Measurements from ENCODE around the gene MRPS27. TPM values are rescaled to one million over a fixed set of nuclear protein-coding genes. Genes with fewer than 3 reads are reported as not detected.
A peak's percentile ranks its signal among the peaks of the same experiment; 100 is the strongest.

The MRPS27 gene
- total and polyA plus RNA-seq, 9 of the 15 experiments (the other 6 are each of a cell fraction or from before 2014, with no cell fraction given), result 73.6 to 144 (median 106) TPM

DNA sequence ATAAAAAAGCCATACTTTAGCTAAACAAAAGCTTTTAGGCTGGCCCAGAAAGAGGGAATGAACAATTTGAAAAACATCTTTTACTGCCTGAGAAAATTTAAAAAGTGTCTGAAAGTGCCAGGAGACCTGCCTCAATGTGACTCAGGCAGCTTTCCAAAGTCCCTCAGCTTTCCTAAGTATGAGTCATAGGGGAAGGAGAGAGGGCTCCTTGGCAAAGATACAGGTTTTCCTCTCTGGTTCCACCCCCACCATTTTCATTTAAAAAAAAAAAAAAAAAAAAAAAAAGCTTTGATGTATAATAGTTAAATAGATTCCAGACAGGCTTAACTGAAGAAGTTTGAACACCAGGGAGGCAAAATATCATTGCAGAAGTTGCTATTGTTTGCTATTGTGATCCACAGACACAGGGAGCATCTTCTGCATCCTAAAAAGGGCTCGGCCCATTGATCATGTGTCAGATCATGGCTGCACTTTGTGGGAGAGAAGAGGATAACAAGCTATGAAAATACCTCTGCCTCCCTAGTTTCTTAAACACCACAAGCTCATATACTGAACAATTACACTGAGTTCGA is 71.5 kb downstream of the MRPS27 start (continued):
- TF ChIP-seq, protein P1, sequence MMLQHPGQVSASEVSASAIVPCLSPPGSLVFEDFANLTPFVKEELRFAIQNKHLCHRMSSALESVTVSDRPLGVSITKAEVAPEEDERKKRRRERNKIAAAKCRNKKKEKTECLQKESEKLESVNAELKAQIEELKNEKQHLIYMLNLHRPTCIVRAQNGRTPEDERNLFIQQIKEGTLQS (IDR thresholded peaks at IDR 0.05), result peak; percentile 81
- TF ChIP-seq, protein P1 (CRISPR knock-in tag; conservative IDR thresholded peaks at IDR 0.05), result no peak
- TF ChIP-seq SMARCA4 (IDR thresholded peaks at IDR 0.05), result peak; percentile 46; the same call in 1 of the 2 replicates

DNA sequence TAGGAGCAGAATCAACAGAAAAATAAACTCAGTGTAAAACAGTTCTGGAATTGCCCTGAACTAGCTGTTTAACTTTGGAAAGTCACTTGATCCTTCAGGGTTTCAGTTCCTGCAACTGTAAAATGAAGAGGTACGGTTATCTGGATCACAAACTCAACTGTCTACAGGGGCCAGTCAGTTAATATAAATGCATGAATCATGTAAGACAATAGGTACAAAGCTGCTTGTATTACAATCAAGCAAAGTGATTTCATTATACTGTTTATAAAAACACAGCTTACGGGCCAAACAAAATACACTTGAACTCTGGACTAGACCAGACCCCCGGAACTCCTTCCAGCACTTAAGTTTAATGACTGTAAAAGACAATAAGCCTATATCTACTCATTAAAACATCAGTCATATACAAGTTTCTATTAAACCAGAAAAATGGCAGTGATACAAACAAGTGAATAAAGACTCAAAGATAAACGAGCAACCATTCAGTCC is 73.0 kb downstream of the MRPS27 start:
- H3K27ac ChIP-seq (ENCODE audit: extremely low read depth, low read depth, low read length), result peak overlapping the region; percentile 61; the same call in 2 of the 3 replicates
- H3K36me3 ChIP-seq (ENCODE audit: control insufficient read depth, insufficient read depth, low read length), result 0 out of 3 replicates have a peak, but pooled peaks cover 3% of the 10 kb centered on the region
- H3K4me1 ChIP-seq (replicated peaks in 1 of 2; ENCODE audit: control insufficient read depth in 2 of 2, insufficient read depth in 2 of 2, low read length in 2 of 2), result peaks cover 18 to 49% of the 10 kb centered on the region in 2 experiments
- H3K4me2 ChIP-seq (ENCODE audit: insufficient read depth, low read length), result no peak overlapping the region; the same call in 1 of the 2 replicates
- CTCF ChIA-PET (ENCODE audit: low intra/inter-chr PET ratio), result interaction anchor here (0.8 kb wide), 1 partner anchor 464 kb away, joined by 3 read pairs; no protein-coding TSS in a partner anchor
- FAIRE-seq, result peak; percentile 37
- peak overlapping the region in 1 of 2 experiments; percentile 40; a peak in 2 of 4 replicates for H3K9ac ChIP-seq (ENCODE audit: insufficient read depth in 1 of 2, low read depth in 2 of 2, low read length in 2 of 2)
- H3K4me3 ChIP-seq, result no peak overlapping the region
- H2AFZ ChIP-seq (ENCODE audit: low read depth, low read length), result no peak overlapping the region
- BruUV-seq (replicated peaks), result no TSS peak
- DNase-seq (ENCODE audit: extremely low read depth in 1 of 4, low spot score in 3 of 4), result no peak
- H3K79me2 ChIP-seq (ENCODE audit: control insufficient read depth, insufficient read depth, low read length), result peaks cover 63% of the 10 kb centered on the region
- WGBS (ENCODE audit: insufficient coverage, low coverage, missing lambda C conversion rate), result 27% methylated on average over 4 of the region's 4 CpGs
- no peaks in the 10 kb centered on the region for H3K9me3 ChIP-seq (replicated peaks; ENCODE audit: control insufficient read depth, insufficient read depth, low read depth, low read length)
- no peaks in the 10 kb centered on the region for H3K27me3 ChIP-seq (ENCODE audit: control insufficient read depth in 2 of 2, insufficient read depth in 2 of 2, low read length in 2 of 2)
- no peaks in the 10 kb centered on the region for H3K9me1 ChIP-seq (ENCODE audit: control insufficient read depth, insufficient read depth, low read length)
- peak; percentile 17; the same call in 1 of the 3 replicates for ATAC-seq
- POLR2A ChIA-PET, result interaction anchor here (1.0 to 1.4 kb wide), 4 partner anchors 8 to 113 kb away, joined by 3 to 4 read pairs (median 4); no protein-coding TSS in a partner anchor
- in situ Hi-C loops (cut with MboI) (no loop called here), intact Hi-C loops (cut with micrococcal nuclease) (loop anchor here (5.0 kb wide), 1 partner anchor 60 kb away; no protein-coding TSS in a partner anchor)
- H4K20me1 ChIP-seq (replicated peaks; ENCODE audit: control insufficient read depth, insufficient read depth, low read length), result no peaks in the 10 kb centered on the region
- TF ChIP-seq BACH1 (tag; IDR thresholded peaks at IDR 0.05) (0 out of 2 replicates have a peak, but pooled peaks have one; percentile 21), LCOR (CRISPR knock-in tag; IDR thresholded peaks at IDR 0.05) (no peak), ZNF57 (CRISPR knock-in tag; IDR thresholded peaks at IDR 0.05) (no peak)
- TF ChIP-seq, protein P2, sequence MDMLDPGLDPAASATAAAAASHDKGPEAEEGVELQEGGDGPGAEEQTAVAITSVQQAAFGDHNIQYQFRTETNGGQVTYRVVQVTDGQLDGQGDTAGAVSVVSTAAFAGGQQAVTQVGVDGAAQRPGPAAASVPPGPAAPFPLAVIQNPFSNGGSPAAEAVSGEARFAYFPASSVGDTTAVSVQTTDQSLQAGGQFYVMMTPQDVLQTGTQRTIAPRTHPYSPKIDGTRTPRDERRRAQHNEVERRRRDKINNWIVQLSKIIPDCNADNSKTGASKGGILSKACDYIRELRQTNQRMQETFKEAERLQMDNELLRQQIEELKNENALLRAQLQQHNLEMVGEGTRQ (CRISPR knock-in tag; IDR thresholded peaks at IDR 0.05), result no peak
